SIG-M5 treated with dmso at 0.1 percent for 504 hours (cell line): ENCODE results near the gene ZCWPW1.
"Not testable (repeated sequence)": the region's sequence is repeated elsewhere in the genome, so short reads cannot be mapped to it uniquely, and the experiment has no call there.

ENCODE experiments used
- DNase-seq: peaks from one replicate; lab custom pipeline; 2025; ENCODE audit not compliant: unreplicated experiment; lab: John Stamatoyannopoulos, UW

The ZCWPW1 gene

DNA sequence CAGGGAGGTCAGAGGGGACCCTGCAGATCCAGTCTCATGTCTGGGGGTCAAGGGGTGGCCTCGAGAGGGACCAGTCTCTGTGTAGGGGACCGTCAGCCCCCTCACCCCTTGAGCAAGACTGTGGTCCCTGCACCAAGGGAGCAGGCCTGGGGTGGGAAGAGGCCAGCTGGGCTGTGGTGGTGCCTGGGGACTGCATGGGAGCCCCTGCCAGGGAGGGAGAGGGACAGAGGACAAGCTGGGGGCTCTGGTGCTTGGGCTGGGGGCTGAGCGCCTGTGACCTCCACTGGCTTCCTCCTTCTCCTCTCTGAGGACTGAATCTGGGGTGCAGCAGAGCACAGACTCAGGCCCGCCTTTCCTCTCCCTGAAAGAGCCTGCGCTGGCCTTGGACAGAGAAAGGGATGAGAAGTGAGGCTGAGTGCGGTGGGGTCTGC, 71.4 kb downstream of the ZCWPW1 start:
- DNase-seq, result no peak

DNA sequence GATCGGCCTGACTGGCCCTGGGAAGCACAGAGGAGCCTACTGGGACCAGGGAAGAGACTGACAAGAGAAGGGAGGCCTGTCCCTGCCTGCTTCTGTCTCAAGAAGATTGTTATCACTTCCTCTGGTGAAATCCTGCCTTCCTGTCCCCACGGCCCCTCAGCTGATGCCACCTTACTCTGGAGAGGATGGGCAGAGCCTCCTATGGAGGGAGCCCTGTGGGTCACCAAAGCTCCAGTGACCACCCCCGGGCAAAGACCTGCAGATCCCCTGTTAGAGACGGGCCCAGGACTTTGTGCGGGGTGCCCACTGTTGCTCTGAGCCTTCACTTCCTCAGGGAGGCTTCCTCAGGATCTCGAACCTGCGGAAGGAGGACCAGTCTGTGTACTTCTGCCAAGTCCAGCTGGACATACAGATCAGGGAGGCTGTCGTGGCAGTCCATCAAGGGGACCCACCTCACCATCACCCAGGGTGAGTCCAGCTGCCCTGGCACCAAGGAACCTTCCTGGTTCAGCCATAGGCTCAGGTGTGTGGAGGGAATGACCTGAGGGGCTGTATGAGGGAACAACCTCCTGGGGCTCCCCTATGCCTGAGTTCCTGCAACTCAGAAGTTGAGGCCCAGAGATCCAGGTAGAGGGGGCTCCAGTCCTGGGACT, 72.0 kb downstream of the ZCWPW1 start:
- no peak for DNase-seq

DNA sequence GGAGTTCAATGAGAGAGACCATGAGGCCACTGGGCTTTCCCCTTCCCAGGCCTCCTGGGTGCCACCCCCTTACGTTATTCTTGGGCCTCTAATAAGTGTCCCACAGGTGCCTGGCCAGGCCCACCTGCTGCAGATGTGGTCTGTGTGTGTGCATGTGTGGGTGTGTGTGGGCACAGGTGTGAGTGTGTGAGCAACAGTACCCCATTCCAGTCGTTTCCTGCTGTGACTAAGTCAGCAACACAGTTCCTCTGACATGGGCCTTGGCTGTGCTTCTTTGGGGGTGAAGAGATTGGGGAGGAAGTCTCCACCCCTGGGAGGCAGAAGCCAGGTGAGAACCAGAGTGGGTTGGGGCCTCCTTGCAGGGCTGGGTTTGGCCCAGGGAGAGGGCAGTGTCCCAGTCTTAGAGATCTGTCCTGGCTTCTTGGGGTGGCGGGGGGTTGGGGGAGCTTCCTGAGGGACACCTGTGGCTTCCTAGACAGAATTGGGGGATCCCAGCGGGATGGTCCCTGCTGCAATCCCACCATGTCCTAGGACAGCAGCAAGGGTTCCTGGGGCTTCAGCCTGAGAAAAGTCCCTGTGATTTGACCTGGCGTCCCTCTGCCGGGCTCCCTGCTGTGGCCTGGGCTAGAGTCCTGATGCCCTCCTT, 74.7 kb downstream of the ZCWPW1 start:
- DNase-seq, result no peak

DNA sequence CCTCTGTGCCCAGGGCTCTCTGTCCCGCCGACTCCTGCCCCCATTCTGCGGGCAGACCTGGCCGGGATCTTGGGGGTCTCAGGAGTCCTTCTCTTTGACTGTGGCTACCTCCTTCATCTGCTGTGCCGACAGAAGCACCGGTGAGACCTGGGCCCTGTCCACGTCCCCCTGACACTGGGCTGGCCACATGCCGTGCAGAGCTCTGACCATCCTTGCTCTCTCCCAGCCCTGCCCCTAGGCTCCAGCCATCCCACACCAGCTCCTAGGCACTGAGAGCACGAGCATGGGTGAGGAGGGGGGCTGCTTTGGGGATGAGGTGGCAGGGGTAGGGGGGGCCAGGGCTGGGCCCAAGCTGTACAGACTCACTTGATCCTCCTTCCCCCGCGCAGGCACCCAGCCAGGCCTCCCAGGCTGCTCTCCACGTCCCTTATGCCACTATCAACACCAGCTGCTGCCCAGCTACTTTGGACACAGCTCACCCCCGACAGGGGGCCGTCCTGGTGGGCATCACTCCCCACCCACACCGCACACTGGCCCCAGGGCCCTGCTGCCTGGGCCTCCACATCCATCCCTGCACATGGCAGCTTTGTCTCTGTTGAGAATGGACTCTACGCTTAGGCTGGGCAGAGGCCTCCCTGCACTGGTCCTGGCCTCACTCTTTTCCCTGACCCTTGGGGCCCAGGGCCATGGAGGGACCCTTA, 75.4 kb downstream of the ZCWPW1 start:
- DNase-seq, result no peak

GRCh38 chr7:100352230-100352781, 76.2 kb downstream of the ZCWPW1 start:
- not testable (repeated sequence) for DNase-seq

- DNase-seq, result no peak
Observed at GRCh38 chr7:100351657-100352058, 76.8 kb downstream of the ZCWPW1 start.
